Hepatocyte (in vitro differentiated cells): ENCODE measurements around the gene CDC37L1.
A peak's percentile ranks its signal among the peaks of the same experiment; 100 is the strongest.

Experiments used
- CTCF ChIP-seq: fragments of 200-600 bp; sonication (generic); IDR thresholded peaks from 2 replicates; pipeline ENCODE4 v1.5.1; 2016; ENCODE audit warnings: antibody characterized with exemption, mild to moderate bottlenecking; ENCODE audit not compliant: poor library complexity
- EZH2 ChIP-seq: fragments of 200-600 bp; sonication (generic); IDR thresholded peaks from 2 replicates; pipeline ENCODE4 v1.6.1; 2016; ENCODE audit warnings: antibody characterized with exemption, mild to moderate bottlenecking, borderline replicate concordance

GRCh38 chr9:4740638-4741364 is 61.4 kb downstream of the CDC37L1 start, which contains the start of gene AK3:
- TF ChIP-seq CTCF, result peak; percentile 37
- no peak for TF ChIP-seq EZH2
